Fibroblast of mammary gland (primary cell): ENCODE data around the gene SORCS2.

Experiments used
- DNase-seq: peaks from one replicate; pipeline ENCODE4 v3.0.0-alpha.2; 2010; ENCODE audit warnings: low read depth
- H3K4me3 ChIP-seq: 2 replicates; pipeline ENCODE4 v1.5.1; 2011; ENCODE audit warnings: low read depth, mild to moderate bottlenecking, low read length, moderate library complexity; ENCODE audit not compliant: control insufficient read depth
- CTCF ChIP-seq: conservative IDR thresholded peaks from 2 replicates; pipeline ENCODE4 v1.5.1; 2011; ENCODE audit warnings: low read depth, low read length, inconsistent platforms; ENCODE audit not compliant: control insufficient read depth, insufficient read depth

The SORCS2 gene

GRCh38 chr4:7252510-7253340 lies 60.4 kb downstream of the SORCS2 start:
- H3K4me3 ChIP-seq, result no peak overlapping the region
- no peak for DNase-seq
- no peak for TF ChIP-seq CTCF

GRCh38 chr4:7253341-7253700 lies 61.0 kb downstream of the SORCS2 start:
- no peak for TF ChIP-seq CTCF
- H3K4me3 ChIP-seq, result no peak overlapping the region
- DNase-seq, result no peak

- TF ChIP-seq CTCF, result no peak
- no peak for DNase-seq
- no peak overlapping the region for H3K4me3 ChIP-seq
Measured at GRCh38 chr4:7253837-7254236, 61.5 kb downstream of the SORCS2 start.

GRCh38 chr4:7254736-7255487 lies 62.6 kb downstream of the SORCS2 start:
- no peak for TF ChIP-seq CTCF
- peak; percentile 85 for DNase-seq
- H3K4me3 ChIP-seq, result no peak overlapping the region

GRCh38 chr4:7255488-7255881 lies 63.1 kb downstream of the SORCS2 start:
- DNase-seq, result no peak
- no peak for TF ChIP-seq CTCF
- H3K4me3 ChIP-seq, result no peak overlapping the region

GRCh38 chr4:7255996-7256395 lies 63.7 kb downstream of the SORCS2 start:
- H3K4me3 ChIP-seq, result no peak overlapping the region
- no peak for DNase-seq
- no peak for TF ChIP-seq CTCF
